HEK293 (cell line): ENCODE data around the gene PLEKHG2.

Experiments used
- EGR2 ChIP-seq: fragments of 450-650 bp; formaldehyde crosslinking; IDR thresholded peaks from 2 replicates; pipeline ENCODE4 v1.5.1; 2016; ENCODE audit warnings: low read depth, missing biosample characterization, missing genetic modification characterization
- GLIS1 ChIP-seq: fragments of 450-650 bp; formaldehyde crosslinking; IDR thresholded peaks from 2 replicates; pipeline ENCODE4 v1.5.1; 2016; ENCODE audit warnings: missing biosample characterization, missing genetic modification characterization
- HOXD13 ChIP-seq: sonication (generic); formaldehyde crosslinking; IDR thresholded peaks from 2 replicates; pipeline ENCODE4 v1.8.0; 2022; ENCODE audit warnings: missing genetic modification reagents, borderline replicate concordance
- IKZF3 ChIP-seq: fragments of 450-650 bp; IDR thresholded peaks from 2 replicates; pipeline ENCODE4 v1.5.0; 2018; ENCODE audit warnings: missing biosample characterization, mild to moderate bottlenecking, missing genetic modification characterization, moderate library complexity
- KLF1 ChIP-seq: fragments of 450-650 bp; formaldehyde crosslinking; IDR thresholded peaks from 2 replicates; pipeline ENCODE4 v1.5.1; 2016; ENCODE audit warnings: missing biosample characterization, missing genetic modification characterization
- MZF1 ChIP-seq: fragments of 450-650 bp; formaldehyde crosslinking; IDR thresholded peaks from 2 replicates; pipeline ENCODE4 v1.5.1; 2017; ENCODE audit warnings: missing biosample characterization, missing genetic modification characterization, borderline replicate concordance
- PRDM1 ChIP-seq: fragments of 450-650 bp; formaldehyde crosslinking; IDR thresholded peaks from 2 replicates; pipeline ENCODE4; 2016; ENCODE audit warnings: missing biosample characterization, missing genetic modification characterization
- REPIN1 ChIP-seq: fragments of 450-650 bp; formaldehyde crosslinking; IDR thresholded peaks from 2 replicates; pipeline ENCODE4 v1.5.1; 2017; ENCODE audit warnings: missing biosample characterization, missing genetic modification characterization, low read depth
- SP2 ChIP-seq: fragments of 450-650 bp; formaldehyde crosslinking; IDR thresholded peaks from 2 replicates; pipeline ENCODE4 v1.5.1; 2016; ENCODE audit warnings: missing biosample characterization, missing genetic modification characterization
- ZBTB1 ChIP-seq: fragments of 450-650 bp; formaldehyde crosslinking; IDR thresholded peaks from 2 replicates; pipeline ENCODE4 v1.5.1; 2016; ENCODE audit warnings: missing biosample characterization, missing genetic modification characterization
- ZBTB21 ChIP-seq: fragments of 450-650 bp; formaldehyde crosslinking; IDR thresholded peaks from 2 replicates; pipeline ENCODE4 v1.5.1; 2017; ENCODE audit warnings: missing biosample characterization, missing genetic modification characterization
- ZFP37 ChIP-seq: fragments of 450-650 bp; formaldehyde crosslinking; IDR thresholded peaks from 2 replicates; pipeline ENCODE4 v1.5.1; 2016; ENCODE audit warnings: missing biosample characterization, missing genetic modification characterization
- ZNF132 ChIP-seq: fragments of 450-650 bp; formaldehyde crosslinking; IDR thresholded peaks from 2 replicates; pipeline ENCODE4 v1.5.1; 2017; ENCODE audit warnings: missing biosample characterization, missing genetic modification characterization, borderline replicate concordance
- ZNF174 ChIP-seq: fragments of 450-650 bp; formaldehyde crosslinking; IDR thresholded peaks from 2 replicates; pipeline ENCODE4 v1.5.0; 2017; ENCODE audit warnings: missing biosample characterization, mild to moderate bottlenecking, missing genetic modification characterization
- ZNF211 ChIP-seq: fragments of 450-650 bp; formaldehyde crosslinking; IDR thresholded peaks from 2 replicates; pipeline ENCODE4 v1.5.1; 2016; ENCODE audit warnings: low read depth, missing biosample characterization, missing genetic modification characterization
- ZNF214 ChIP-seq: fragments of 450-650 bp; formaldehyde crosslinking; IDR thresholded peaks from 2 replicates; pipeline ENCODE4 v1.5.1; 2017; ENCODE audit warnings: missing biosample characterization, mild to moderate bottlenecking, missing genetic modification characterization, borderline replicate concordance
- ZNF24 ChIP-seq: fragments of 450-650 bp; formaldehyde crosslinking; IDR thresholded peaks from 2 replicates; pipeline ENCODE4 v1.5.1; 2016; ENCODE audit warnings: missing biosample characterization, missing genetic modification characterization
- ZNF248 ChIP-seq: fragments of 450-650 bp; formaldehyde crosslinking; IDR thresholded peaks from 2 replicates; pipeline ENCODE4 v1.5.1; 2017; ENCODE audit warnings: missing biosample characterization, missing genetic modification characterization
- ZNF274 ChIP-seq, 2 experiments: fragments of 200-500 bp in 1 of 2; fragments of 450-650 bp in 1 of 2; sonication (Bioruptor generic) in 1 of 2; formaldehyde crosslinking in 1 of 2; IDR thresholded peaks; 2 replicates each; pipeline versions ENCODE4 v1.5.1 to v1.6.1; 2014 to 2016; ENCODE audit warnings: borderline replicate concordance in 1 of 2, inconsistent platforms in 1 of 2, low read length in 1 of 2, missing biosample characterization in 1 of 2, missing genetic modification characterization in 1 of 2
- ZNF292 ChIP-seq: fragments of 450-650 bp; formaldehyde crosslinking; IDR thresholded peaks from 2 replicates; pipeline ENCODE4 v1.5.1; 2016; ENCODE audit warnings: low read depth, missing biosample characterization, missing genetic modification characterization, borderline replicate concordance
- ZNF324 ChIP-seq: fragments of 450-650 bp; formaldehyde crosslinking; IDR thresholded peaks from 2 replicates; pipeline ENCODE4 v1.5.1; 2016; ENCODE audit warnings: missing biosample characterization, missing genetic modification characterization
- ZNF433 ChIP-seq: fragments of 450-650 bp; formaldehyde crosslinking; IDR thresholded peaks from 2 replicates; pipeline ENCODE4 v1.5.1; 2016; ENCODE audit warnings: missing biosample characterization, missing genetic modification characterization, low read depth
- ZNF585B ChIP-seq: fragments of 450-650 bp; formaldehyde crosslinking; IDR thresholded peaks from 2 replicates; pipeline ENCODE4 v1.5.1; 2016; ENCODE audit warnings: missing biosample characterization, missing genetic modification characterization
- ZNF654 ChIP-seq: fragments of 450-650 bp; formaldehyde crosslinking; IDR thresholded peaks from 2 replicates; pipeline ENCODE4 v1.5.1; 2016; ENCODE audit warnings: low read depth, missing biosample characterization, missing genetic modification characterization
- ZNF664 ChIP-seq: fragments of 450-650 bp; formaldehyde crosslinking; IDR thresholded peaks from 2 replicates; pipeline ENCODE4 v1.5.1; 2016; ENCODE audit warnings: missing biosample characterization, missing genetic modification characterization
- ZNF791 ChIP-seq: fragments of 450-650 bp; formaldehyde crosslinking; IDR thresholded peaks from 2 replicates; pipeline ENCODE4 v1.5.1; 2016; ENCODE audit warnings: missing biosample characterization, missing genetic modification characterization
- ZSCAN23 ChIP-seq: fragments of 450-650 bp; formaldehyde crosslinking; IDR thresholded peaks from 2 replicates; pipeline ENCODE4 v1.5.1; 2016; ENCODE audit warnings: missing biosample characterization, missing genetic modification characterization
- ZSCAN30 ChIP-seq: fragments of 450-650 bp; IDR thresholded peaks from 2 replicates; pipeline ENCODE4 v1.5.1; 2018; ENCODE audit warnings: missing biosample characterization, mild to moderate bottlenecking, missing genetic modification characterization, moderate library complexity
- TF ChIP-seq, protein P1 (sequence below): fragments of 450-650 bp; formaldehyde crosslinking; IDR thresholded peaks from 2 replicates; pipeline ENCODE4 v1.5.1; 2016; ENCODE audit warnings: missing biosample characterization, missing genetic modification characterization
- TF ChIP-seq, protein P2 (sequence below): fragments of 450-650 bp; formaldehyde crosslinking; IDR thresholded peaks from 2 replicates; pipeline ENCODE4 v1.5.1; 2017; ENCODE audit warnings: missing biosample characterization, missing genetic modification characterization

Gene PLEKHG2

DNA sequence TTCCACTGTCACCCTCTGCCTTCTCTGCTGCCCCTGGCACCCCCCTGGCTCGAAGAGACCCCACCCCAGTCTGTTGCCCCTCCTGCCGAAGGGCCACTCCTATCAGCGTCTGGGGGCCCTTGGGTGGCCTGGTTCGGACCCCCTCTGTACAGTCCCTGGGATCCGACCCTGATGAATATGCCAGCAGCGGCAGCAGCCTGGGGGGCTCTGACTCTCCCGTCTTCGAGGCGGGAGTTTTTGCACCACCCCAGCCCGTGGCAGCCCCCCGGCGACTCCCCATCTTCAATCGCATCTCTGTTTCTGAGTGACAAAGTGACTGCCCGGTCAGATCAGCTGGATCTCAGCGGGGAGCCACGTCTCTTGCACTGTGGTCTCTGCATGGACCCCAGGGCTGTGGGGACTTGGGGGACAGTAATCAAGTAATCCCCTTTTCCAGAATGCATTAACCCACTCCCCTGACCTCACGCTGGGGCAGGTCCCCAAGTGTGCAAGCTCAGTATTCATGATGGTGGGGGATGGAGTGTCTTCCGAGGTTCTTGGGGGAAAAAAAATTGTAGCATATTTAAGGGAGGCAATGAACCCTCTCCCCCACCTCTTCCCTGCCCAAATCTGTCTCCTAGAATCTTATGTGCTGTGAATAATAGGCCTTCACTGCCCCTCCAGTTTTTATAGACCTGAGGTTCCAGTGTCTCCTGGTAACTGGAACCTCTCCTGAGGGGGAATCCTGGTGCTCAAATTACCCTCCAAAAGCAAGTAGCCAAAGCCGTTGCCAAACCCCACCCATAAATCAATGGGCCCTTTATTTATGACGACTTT lies 3.9 kb upstream of the PLEKHG2 start (continued):
- TF ChIP-seq, protein P1, sequence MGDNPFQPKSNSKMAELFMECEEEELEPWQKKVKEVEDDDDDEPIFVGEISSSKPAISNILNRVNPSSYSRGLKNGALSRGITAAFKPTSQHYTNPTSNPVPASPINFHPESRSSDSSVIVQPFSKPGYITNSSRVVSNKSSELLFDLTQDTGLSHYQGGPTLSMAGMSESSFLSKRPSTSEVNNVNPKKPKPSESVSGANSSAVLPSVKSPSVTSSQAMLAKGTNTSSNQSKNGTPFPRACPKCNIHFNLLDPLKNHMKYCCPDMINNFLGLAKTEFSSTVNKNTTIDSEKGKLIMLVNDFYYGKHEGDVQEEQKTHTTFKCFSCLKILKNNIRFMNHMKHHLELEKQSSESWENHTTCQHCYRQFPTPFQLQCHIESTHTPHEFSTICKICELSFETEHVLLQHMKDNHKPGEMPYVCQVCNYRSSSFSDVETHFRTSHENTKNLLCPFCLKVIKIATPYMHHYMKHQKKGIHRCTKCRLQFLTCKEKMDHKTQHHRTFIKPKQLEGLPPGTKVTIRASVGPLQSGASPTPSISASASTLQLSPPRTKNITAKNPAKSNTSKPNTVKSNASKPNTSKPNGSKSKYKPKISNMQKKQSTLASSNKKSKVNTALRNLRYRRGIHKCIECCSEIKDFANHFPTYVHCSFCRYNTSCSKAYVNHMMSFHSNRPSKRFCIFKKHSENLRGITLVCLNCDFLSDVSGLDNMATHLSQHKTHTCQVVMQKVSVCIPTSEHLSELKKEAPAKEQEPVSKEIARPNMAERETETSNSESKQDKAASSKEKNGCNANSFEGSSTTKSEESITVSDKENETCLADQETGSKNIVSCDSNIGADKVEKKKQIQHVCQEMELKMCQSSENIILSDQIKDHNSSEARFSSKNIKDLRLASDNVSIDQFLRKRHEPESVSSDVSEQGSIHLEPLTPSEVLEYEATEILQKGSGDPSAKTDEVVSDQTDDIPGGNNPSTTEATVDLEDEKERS (tag by site-specific recombination) = no peak
- TF ChIP-seq ZNF324 (tag by site-specific recombination) = no peak
- peak; percentile 79 for TF ChIP-seq MZF1
- TF ChIP-seq ZSCAN30 (tag by site-specific recombination) = peak; percentile 76; the same call in 1 of the 2 replicates
- TF ChIP-seq ZSCAN23 (tag by site-specific recombination) = no peak
- no peak for TF ChIP-seq KLF1 (tag by site-specific recombination)
- TF ChIP-seq ZNF433 (tag by site-specific recombination) = no peak
- no peak for TF ChIP-seq PRDM1 (tag by site-specific recombination)
- no peak for TF ChIP-seq ZNF174 (tag by site-specific recombination)
- no peak for TF ChIP-seq ZNF791
- TF ChIP-seq ZBTB21 (tag by site-specific recombination) = no peak
- TF ChIP-seq ZNF248 (tag by site-specific recombination) = no peak
- no peak for TF ChIP-seq ZNF214 (tag by site-specific recombination)
- no peak for TF ChIP-seq ZNF274 (IDR thresholded peaks at IDR 0.05; ENCODE audit: low read length)
- TF ChIP-seq ZNF274 (tag by site-specific recombination; IDR thresholded peaks at IDR 0.05; ENCODE audit: borderline replicate concordance) = no peak
- no peak for TF ChIP-seq REPIN1 (tag by site-specific recombination)
- TF ChIP-seq SP2 (tag by site-specific recombination) = no peak
- no peak for TF ChIP-seq EGR2 (tag by site-specific recombination)
- no peak for TF ChIP-seq ZNF664 (tag by site-specific recombination)
- no peak for TF ChIP-seq ZBTB1 (tag by site-specific recombination)
- TF ChIP-seq, protein P2, sequence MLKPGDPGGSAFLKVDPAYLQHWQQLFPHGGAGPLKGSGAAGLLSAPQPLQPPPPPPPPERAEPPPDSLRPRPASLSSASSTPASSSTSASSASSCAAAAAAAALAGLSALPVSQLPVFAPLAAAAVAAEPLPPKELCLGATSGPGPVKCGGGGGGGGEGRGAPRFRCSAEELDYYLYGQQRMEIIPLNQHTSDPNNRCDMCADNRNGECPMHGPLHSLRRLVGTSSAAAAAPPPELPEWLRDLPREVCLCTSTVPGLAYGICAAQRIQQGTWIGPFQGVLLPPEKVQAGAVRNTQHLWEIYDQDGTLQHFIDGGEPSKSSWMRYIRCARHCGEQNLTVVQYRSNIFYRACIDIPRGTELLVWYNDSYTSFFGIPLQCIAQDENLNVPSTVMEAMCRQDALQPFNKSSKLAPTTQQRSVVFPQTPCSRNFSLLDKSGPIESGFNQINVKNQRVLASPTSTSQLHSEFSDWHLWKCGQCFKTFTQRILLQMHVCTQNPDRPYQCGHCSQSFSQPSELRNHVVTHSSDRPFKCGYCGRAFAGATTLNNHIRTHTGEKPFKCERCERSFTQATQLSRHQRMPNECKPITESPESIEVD (tag by site-specific recombination) = no peak
- TF ChIP-seq ZFP37 = no peak
- TF ChIP-seq ZNF24 (tag by site-specific recombination) = no peak
- TF ChIP-seq ZNF211 (tag by site-specific recombination) = no peak
- peak; percentile 91 for TF ChIP-seq IKZF3
- TF ChIP-seq GLIS1 (tag by site-specific recombination) = peak; percentile 53
- TF ChIP-seq ZNF654 (tag by site-specific recombination) = no peak
- TF ChIP-seq ZNF292 (tag by site-specific recombination) = no peak
- TF ChIP-seq HOXD13 = no peak
- no peak for TF ChIP-seq ZNF132
- TF ChIP-seq ZNF585B = no peak
- TF ChIP-seq, all 188 proteins: peak for 19
